ENCODE results near the gene ASRGL1.
"Not testable (repeated sequence)": the region's sequence is repeated elsewhere in the genome, so short reads cannot be mapped to it uniquely, and the experiment has no call there.

Gene ASRGL1
- 0.75 reads per million for total RNA-seq

- DNase-seq, result peak; percentile 62
These were observed at the start of gene ASRGL1 for GRCh38 chr11:62337303-62338181. Gene ASRGL1, plus strand, starts transcription at chr11:62337448. Its CDS starts 530 bp downstream, at chr11:62337978.

- no peak for DNase-seq
These were observed 41.7 kb upstream of the ASRGL1 start for GRCh38 chr11:62295504-62295903.

- no peak for DNase-seq
These were observed 38.3 kb upstream of the ASRGL1 start, which contains the start of gene SCGB1D4 for GRCh38 chr11:62298975-62299374. Gene SCGB1D4, minus strand, starts transcription at chr11:62299075. Its CDS starts 65 bp downstream, at chr11:62299010.

- no peak for DNase-seq
These were observed 31.0 kb upstream of the ASRGL1 start for GRCh38 chr11:62306227-62306626.

GRCh38 chr11:62307950-62308349 lies 29.3 kb upstream of the ASRGL1 start:
- no peak for DNase-seq

- no peak for DNase-seq
These were observed 27.3 kb upstream of the ASRGL1 start for GRCh38 chr11:62309991-62310390.

GRCh38 chr11:62315431-62315830 lies 21.8 kb upstream of the ASRGL1 start:
- no peak for DNase-seq

- DNase-seq, result no peak
These were observed 14.7 kb upstream of the ASRGL1 start for GRCh38 chr11:62322524-62322923.

- peak; percentile 27 for DNase-seq
These were observed 12.3 kb upstream of the ASRGL1 start for GRCh38 chr11:62324731-62325556.

- not testable (repeated sequence) for DNase-seq
These were observed 11.5 kb upstream of the ASRGL1 start for GRCh38 chr11:62325781-62326180.

- DNase-seq, result not testable (repeated sequence)
These were observed 10.5 kb upstream of the ASRGL1 start for GRCh38 chr11:62326719-62327118.

- DNase-seq, result not testable (repeated sequence)
These were observed 9.7 kb upstream of the ASRGL1 start for GRCh38 chr11:62327541-62327940.

GRCh38 chr11:62331264-62331663 lies 6.0 kb upstream of the ASRGL1 start:
- DNase-seq, result not testable (repeated sequence)

- DNase-seq, result no peak
These were observed 3.5 kb upstream of the ASRGL1 start for GRCh38 chr11:62333768-62334167.

GRCh38 chr11:62336949-62337302 lies 322 bp upstream of the ASRGL1 start:
- not testable (repeated sequence) for DNase-seq

- no peak for DNase-seq
These were observed 970 bp downstream of the ASRGL1 start for GRCh38 chr11:62338218-62338617.

GRCh38 chr11:62340269-62340901 lies 3.1 kb downstream of the ASRGL1 start:
- DNase-seq, result peak; percentile 37

- DNase-seq, result no peak
These were observed 4.3 kb downstream of the ASRGL1 start for GRCh38 chr11:62341588-62341987.

- not testable (repeated sequence) for DNase-seq
These were observed 6.5 kb downstream of the ASRGL1 start for GRCh38 chr11:62343646-62344190.

GRCh38 chr11:62344210-62344609 lies 7.0 kb downstream of the ASRGL1 start:
- no peak for DNase-seq

GRCh38 chr11:62345861-62346260 lies 8.6 kb downstream of the ASRGL1 start:
- no peak for DNase-seq
